ENCODE results near the gene VTI1A. TPM values are rescaled to one million over a fixed set of nuclear protein-coding genes. Genes with fewer than 3 reads are reported as not detected.

The VTI1A gene
- total RNA-seq, 6 experiments from 2014 or later, result 11.2 to 26.2 (median 12.3) TPM

DNA sequence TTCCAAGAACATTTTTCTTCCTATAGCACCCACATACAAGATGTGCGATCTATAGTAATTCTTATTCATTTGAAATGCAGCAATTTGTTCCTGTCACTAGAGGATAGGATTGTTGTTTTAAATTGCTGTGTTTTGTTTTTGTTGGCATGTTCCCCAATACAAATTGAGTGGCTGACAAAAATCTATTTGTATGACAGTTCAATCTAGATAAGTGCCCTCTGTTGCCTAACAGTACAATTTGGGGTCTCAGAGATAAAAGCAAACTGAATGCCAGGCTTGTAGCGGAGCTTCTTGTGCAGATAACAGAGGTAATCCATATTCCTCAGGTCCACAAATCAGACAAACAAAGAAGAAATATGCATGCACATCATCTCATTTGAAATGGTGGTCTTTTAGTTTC lies 68.8 kb downstream of the VTI1A start:
- peak in 2 of 4 donors; percentile 47 to 49 for ATAC-seq
- no peak overlapping the region for H3K27ac ChIP-seq
- H3K4me1 ChIP-seq, result peaks cover 0 to 18% (median 0%) of the 10 kb centered on the region in 4 donors
- H3K4me3 ChIP-seq, result no peak overlapping the region
- intact Hi-C loops (cut with DNase I), result no loop called here
- no peaks in the 10 kb centered on the region for H3K36me3 ChIP-seq
- no peaks in the 10 kb centered on the region for H3K27me3 ChIP-seq
- H3K9me3 ChIP-seq, result no peaks in the 10 kb centered on the region
- no peak for TF ChIP-seq POLR2A (IDR thresholded peaks at IDR 0.05)
- TF ChIP-seq, protein P1, sequence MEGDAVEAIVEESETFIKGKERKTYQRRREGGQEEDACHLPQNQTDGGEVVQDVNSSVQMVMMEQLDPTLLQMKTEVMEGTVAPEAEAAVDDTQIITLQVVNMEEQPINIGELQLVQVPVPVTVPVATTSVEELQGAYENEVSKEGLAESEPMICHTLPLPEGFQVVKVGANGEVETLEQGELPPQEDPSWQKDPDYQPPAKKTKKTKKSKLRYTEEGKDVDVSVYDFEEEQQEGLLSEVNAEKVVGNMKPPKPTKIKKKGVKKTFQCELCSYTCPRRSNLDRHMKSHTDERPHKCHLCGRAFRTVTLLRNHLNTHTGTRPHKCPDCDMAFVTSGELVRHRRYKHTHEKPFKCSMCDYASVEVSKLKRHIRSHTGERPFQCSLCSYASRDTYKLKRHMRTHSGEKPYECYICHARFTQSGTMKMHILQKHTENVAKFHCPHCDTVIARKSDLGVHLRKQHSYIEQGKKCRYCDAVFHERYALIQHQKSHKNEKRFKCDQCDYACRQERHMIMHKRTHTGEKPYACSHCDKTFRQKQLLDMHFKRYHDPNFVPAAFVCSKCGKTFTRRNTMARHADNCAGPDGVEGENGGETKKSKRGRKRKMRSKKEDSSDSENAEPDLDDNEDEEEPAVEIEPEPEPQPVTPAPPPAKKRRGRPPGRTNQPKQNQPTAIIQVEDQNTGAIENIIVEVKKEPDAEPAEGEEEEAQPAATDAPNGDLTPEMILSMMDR (IDR thresholded peaks at IDR 0.05), result no peak
- no peak for DNase-seq
- WGBS (ENCODE audit: insufficient coverage, low coverage, low lambda C conversion rate, missing lambda C conversion rate), result 36% methylated on average over 2 of the region's 2 CpGs

DNA sequence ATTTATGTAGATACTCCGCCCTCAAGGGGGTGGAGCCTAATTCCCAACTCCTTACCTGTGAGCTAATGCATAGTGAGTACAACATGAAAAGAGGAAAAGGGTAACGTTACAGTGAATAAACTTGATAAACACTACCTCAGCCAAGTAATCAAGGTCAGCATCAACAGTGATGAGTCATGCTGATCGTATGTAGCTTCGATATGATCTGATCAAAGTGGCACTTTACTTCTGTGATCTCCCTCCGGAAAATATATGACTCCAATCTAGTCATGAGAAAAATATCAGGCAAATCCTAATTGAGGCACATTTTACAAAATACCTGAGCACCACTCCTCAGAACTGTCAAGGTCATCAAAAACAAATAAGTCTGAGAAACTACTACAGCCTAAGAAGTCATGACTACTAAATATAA lies 70.4 kb downstream of the VTI1A start:
- no peak overlapping the region for H3K4me3 ChIP-seq
- TF ChIP-seq POLR2A (IDR thresholded peaks at IDR 0.05), result no peak
- TF ChIP-seq, protein P1 (IDR thresholded peaks at IDR 0.05), result no peak
- WGBS (ENCODE audit: insufficient coverage, low coverage, low lambda C conversion rate, missing lambda C conversion rate), result 68% methylated on average over 5 of the region's 5 CpGs
- DNase-seq (no peak), ATAC-seq (peak in 1 of 4 donors; percentile 87)
- no peaks in the 10 kb centered on the region for H3K9me3 ChIP-seq
- no peaks in the 10 kb centered on the region for H3K27me3 ChIP-seq
- H3K4me1 ChIP-seq, result peaks cover 0 to 18% (median 0%) of the 10 kb centered on the region in 4 donors
- H3K27ac ChIP-seq, result no peak overlapping the region
- H3K36me3 ChIP-seq, result no peaks in the 10 kb centered on the region
- intact Hi-C loops (cut with DNase I), result no loop called here

DNA sequence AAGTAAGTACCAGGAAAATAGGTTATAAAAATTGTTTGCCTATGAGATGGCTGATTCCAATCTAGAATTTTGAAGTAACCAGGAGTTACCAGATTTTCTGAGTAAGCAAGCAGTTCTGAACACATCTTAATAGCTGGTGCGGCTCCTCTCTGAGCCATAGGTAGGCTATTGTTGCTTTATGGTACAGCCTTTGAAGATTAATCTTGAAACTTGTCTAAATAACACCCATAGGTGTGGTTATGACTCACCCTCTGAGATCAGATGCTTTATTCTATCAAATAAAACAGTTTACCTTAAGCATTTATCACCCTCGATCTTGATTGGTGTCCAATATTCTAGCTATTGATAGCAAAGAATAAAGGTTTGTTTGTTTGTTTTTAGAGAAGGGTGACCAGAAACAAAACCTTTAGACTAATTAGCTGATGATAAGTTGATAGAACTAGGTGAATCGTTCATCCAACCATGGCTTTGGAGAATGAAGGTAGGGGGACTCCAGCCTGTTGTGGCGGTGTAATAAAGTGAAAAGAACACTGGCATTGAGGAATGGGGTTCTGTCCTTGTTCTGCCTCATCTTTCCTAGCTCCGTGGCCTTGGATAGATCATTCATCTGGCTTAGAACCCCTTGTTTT lies 72.2 kb downstream of the VTI1A start:
- Histone ChIP-seq H3K27ac (no peak overlapping the region), H3K36me3 (no peaks in the 10 kb centered on the region), H3K9me3 (no peaks in the 10 kb centered on the region), H3K4me1 (peaks cover 0 to 18% (median 0%) of the 10 kb centered on the region in 4 donors), H3K4me3 (no peak overlapping the region), H3K27me3 (no peaks in the 10 kb centered on the region)
- TF ChIP-seq, protein P1 (IDR thresholded peaks at IDR 0.05), result no peak
- no peak for TF ChIP-seq POLR2A (IDR thresholded peaks at IDR 0.05)
- no peak for ATAC-seq
- intact Hi-C loops (cut with DNase I), result no loop called here
- WGBS (ENCODE audit: insufficient coverage, low coverage, low lambda C conversion rate, missing lambda C conversion rate), result 80% methylated on average over 5 of the region's 5 CpGs
- no peak for DNase-seq

DNA sequence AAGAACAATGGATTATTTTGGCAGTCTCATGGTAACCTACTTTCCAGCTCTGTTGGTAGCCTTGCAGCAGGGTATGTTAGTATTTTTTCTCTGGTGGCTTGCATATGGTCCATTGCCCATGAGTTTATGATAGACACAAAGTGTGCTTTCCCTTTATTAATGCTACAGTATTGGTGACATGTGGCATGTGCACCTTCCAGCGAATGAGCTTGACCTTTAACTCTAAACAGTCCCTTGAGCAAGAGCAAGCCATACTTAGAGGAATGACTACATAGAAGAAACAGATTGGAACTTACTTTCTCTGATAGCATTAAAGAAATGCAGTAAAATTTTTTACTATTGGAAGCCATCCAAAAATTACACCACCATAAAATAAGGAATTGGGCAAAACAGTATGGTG lies 73.9 kb downstream of the VTI1A start:
- ATAC-seq (no peak), DNase-seq (no peak)
- Histone ChIP-seq H3K27ac (no peak overlapping the region), H3K4me3 (no peak overlapping the region), H3K9me3 (no peaks in the 10 kb centered on the region), H3K4me1 (peaks cover 0 to 10% (median 0%) of the 10 kb centered on the region in 4 donors), H3K36me3 (no peaks in the 10 kb centered on the region), H3K27me3 (no peaks in the 10 kb centered on the region)
- intact Hi-C loops (cut with DNase I), result no loop called here
- TF ChIP-seq, protein P1 (IDR thresholded peaks at IDR 0.05), result no peak
- TF ChIP-seq POLR2A (IDR thresholded peaks at IDR 0.05), result no peak
- 73% methylated on average over 1 of the region's 1 CpG for WGBS (ENCODE audit: insufficient coverage, low coverage, low lambda C conversion rate, missing lambda C conversion rate)
